ENCODE results near the gene ZC3H10. TPM values are rescaled to one million over a fixed set of nuclear protein-coding genes. Genes with fewer than 3 reads are reported as not detected.

Gene ZC3H10
- total and polyA plus RNA-seq, 2 experiments from 2014 or later = 2.7 to 5.4 TPM

GRCh38 chr12:56130876-56131275 lies 12.8 kb downstream of the ZC3H10 start:
- H3K27me3 Mint-ChIP-seq (ENCODE audit: insufficient read depth, low read depth, poor library complexity) = peaks cover 3% of the 10 kb centered on the region
- no peak overlapping the region for H3K27ac ChIP-seq (ENCODE audit: low read depth)
- H3K9me2 ChIP-seq (ENCODE audit: insufficient read depth) = no peaks in the 10 kb centered on the region
- H3K36me3 Mint-ChIP-seq (ENCODE audit: low read depth) = peaks cover 55% of the 10 kb centered on the region
- TF ChIP-seq ETS1 (IDR thresholded peaks at IDR 0.05) = no peak
- TF ChIP-seq NANOG (IDR thresholded peaks at IDR 0.05; ENCODE audit: borderline replicate concordance) = no peak
- no peak for TF ChIP-seq EZH2phosphoT487 (IDR thresholded peaks at IDR 0.05; ENCODE audit: unreplicated experiment)
- H2AFZ ChIP-seq = no peak overlapping the region
- ATAC-seq (no peak), DNase-seq (ENCODE audit: low spot score) (no peak)
- peaks cover 13% of the 10 kb centered on the region; the same call in 1 of the 2 replicates for H4K20me1 ChIP-seq (replicated peaks; ENCODE audit: insufficient read depth)
- H3K79me2 ChIP-seq (replicated peaks; ENCODE audit: insufficient read depth) = peaks cover 21% of the 10 kb centered on the region
- no peaks in the 10 kb centered on the region for H3K27me3 ChIP-seq (ENCODE audit: insufficient read depth)
- H3K4me1 ChIP-seq (ENCODE audit: insufficient read depth) = peaks cover 17% of the 10 kb centered on the region
- no peak overlapping the region for H3K4me3 ChIP-seq
- no peak overlapping the region for H3K4me2 ChIP-seq
- peak overlapping the region; percentile 4; the same call in 2 of the 3 replicates for H3K4me3 Mint-ChIP-seq
- H3F3A ChIP-seq (replicated peaks; ENCODE audit: low read depth) = no peaks in the 10 kb centered on the region; the same call in 1 of the 2 replicates
- H3K36me3 ChIP-seq (ENCODE audit: insufficient read depth) = peaks cover 30% of the 10 kb centered on the region
- H3K9me3 Mint-ChIP-seq = no peaks in the 10 kb centered on the region
- H3K27ac Mint-ChIP-seq = no peak overlapping the region
- peaks cover 30% of the 10 kb centered on the region for H3K4me1 Mint-ChIP-seq

- peaks cover 58% of the 10 kb centered on the region for H3K36me3 ChIP-seq (ENCODE audit: insufficient read depth)
- H3K27me3 Mint-ChIP-seq (ENCODE audit: insufficient read depth, low read depth, poor library complexity) = peaks cover under 1% of the 10 kb centered on the region
- H3K36me3 Mint-ChIP-seq (ENCODE audit: low read depth) = peaks cover 92% of the 10 kb centered on the region
- no peak for TF ChIP-seq REST (IDR thresholded peaks at IDR 0.05; ENCODE audit: unreplicated experiment)
- no peak for TF ChIP-seq CREB1 (CRISPR knock-in tag; IDR thresholded peaks at IDR 0.05; ENCODE audit: low read depth)
- TF ChIP-seq ZNF114 (CRISPR knock-in tag; IDR thresholded peaks at IDR 0.05) = no peak
- TF ChIP-seq POLR2AphosphoS5 (IDR thresholded peaks at IDR 0.05; ENCODE audit: low read depth) = no peak
- TF ChIP-seq ZNF462 (CRISPR knock-in tag; IDR thresholded peaks at IDR 0.05) = no peak
- no peak for TF ChIP-seq STAT1 (IDR thresholded peaks at IDR 0.05; ENCODE audit: unreplicated experiment)
- TF ChIP-seq CTCF (conservative IDR thresholded peaks at IDR 0.05; ENCODE audit: low read depth in 2 of 2) = no peak
Measured at GRCh38 chr12:56134897-56135296, 16.8 kb downstream of the ZC3H10 start.

More at GRCh38 chr12:56134897-56135296, 16.8 kb downstream of the ZC3H10 start:
- Mint-ChIP-seq H3K27ac (no peak overlapping the region), H3K9me3 (no peaks in the 10 kb centered on the region), H3K4me3 (no peak overlapping the region), H3K4me1 (peaks cover 5% of the 10 kb centered on the region; the same call in 2 of the 3 replicates)
- no peaks in the 10 kb centered on the region for H3K27me3 ChIP-seq (ENCODE audit: insufficient read depth)
- H3K9me2 ChIP-seq (ENCODE audit: insufficient read depth) = no peaks in the 10 kb centered on the region
- no peak for DNase-seq (ENCODE audit: low spot score)
- no peak overlapping the region for H2AFZ ChIP-seq
- peaks cover 13% of the 10 kb centered on the region; the same call in 1 of the 2 replicates for H4K20me1 ChIP-seq (replicated peaks; ENCODE audit: insufficient read depth)
- H3F3A ChIP-seq (replicated peaks; ENCODE audit: low read depth) = no peaks in the 10 kb centered on the region; the same call in 1 of the 2 replicates
- H3K4me3 ChIP-seq = no peak overlapping the region
- no peak for ATAC-seq
- no peak overlapping the region for H3K27ac ChIP-seq (ENCODE audit: low read depth)
- no peak overlapping the region for H3K4me2 ChIP-seq
- H3K4me1 ChIP-seq (ENCODE audit: insufficient read depth) = peaks cover 1% of the 10 kb centered on the region; the same call in 1 of the 2 replicates
- H3K79me2 ChIP-seq (replicated peaks; ENCODE audit: insufficient read depth) = peaks cover 13% of the 10 kb centered on the region
